Posterior cingulate gyrus (tissue), 11 donors: ENCODE data around the gene TRIM62.

Experiments used
- DNase-seq, 10 donors: peaks; one replicate each; pipeline versions ENCODE4 v3.0.0 to v3.0.0-alpha.2; 2020 to 2021; ENCODE audit warnings: mixed read lengths in 3 of 10
- intact Hi-C: fragments of 100-400 bp; cut with DNase I; formaldehyde crosslinking; loops from one replicate; pipeline ENCODE4 v1.15.1; 2023

Gene TRIM62

GRCh38 chr1:33181921-33182341, at the start of gene TRIM62:
TRIM62 (minus strand) TSS chr1:33182043; CDS start chr1:33181432, 611 bp downstream.
- intact Hi-C loops, result loop anchor here (1.0 to 5.0 kb wide), 2 partner anchors 55 to 75 kb away; partner anchors contain the start of gene ZNF362

DNA sequence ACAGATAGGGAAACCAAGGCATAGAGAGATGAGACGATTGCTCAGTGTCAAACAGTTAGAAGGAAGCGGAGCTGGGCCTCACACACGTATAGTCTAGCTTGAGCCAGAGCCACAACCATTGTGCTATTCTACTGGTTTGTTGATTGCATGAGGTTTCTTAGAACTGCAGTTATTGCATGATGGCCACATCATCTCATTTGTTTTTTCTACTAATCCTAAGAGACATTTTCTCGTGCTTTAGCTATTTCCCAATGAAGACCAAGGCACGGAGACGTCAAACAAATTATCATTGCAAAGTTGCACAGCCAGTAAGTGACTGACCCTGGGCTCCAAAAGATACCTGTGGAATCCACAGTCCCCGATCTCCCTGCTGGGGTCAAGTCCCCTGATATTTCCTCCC, 49.3 kb upstream of the TRIM62 start:
- no peak for DNase-seq

More at GRCh38 chr1:33181921-33182341, at the start of gene TRIM62:
- peak; percentile 69 to 98 (median 82) for DNase-seq

DNA sequence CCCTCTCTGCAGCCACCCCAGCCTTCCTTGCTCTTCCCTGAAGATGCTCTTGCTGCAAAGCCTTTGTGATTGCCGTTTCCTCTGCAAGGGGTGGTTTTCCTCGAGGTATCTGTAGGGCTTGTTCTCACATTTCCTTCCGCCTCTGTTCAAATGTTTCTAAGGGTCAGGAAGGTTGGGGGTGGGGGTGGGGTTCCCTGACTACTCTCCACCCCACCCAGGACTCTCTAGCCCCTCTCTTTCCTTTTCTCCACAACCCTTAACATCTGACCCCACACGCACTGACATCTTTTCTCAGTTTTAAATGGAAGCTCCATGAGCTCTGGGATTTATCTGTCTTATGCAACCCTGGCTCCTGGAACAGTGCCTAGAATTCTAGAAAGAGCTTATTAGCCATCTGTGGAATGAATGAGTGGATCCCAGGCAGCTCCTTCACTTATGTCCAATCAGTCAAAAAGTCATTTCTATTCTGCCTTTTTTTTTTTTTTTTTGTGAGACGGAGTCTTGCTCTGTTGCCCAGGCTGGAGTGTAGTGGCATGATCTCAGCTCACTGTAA, 47.2 kb upstream of the TRIM62 start:
- intact Hi-C loops, result no loop called here
- no peak for DNase-seq

More for the DNA sequence above, 49.3 kb upstream of the TRIM62 start:
- intact Hi-C loops, result no loop called here

- no peak for DNase-seq
- intact Hi-C loops, result no loop called here
Measured at GRCh38 chr1:33225586-33225985, 43.7 kb upstream of the TRIM62 start.

DNA sequence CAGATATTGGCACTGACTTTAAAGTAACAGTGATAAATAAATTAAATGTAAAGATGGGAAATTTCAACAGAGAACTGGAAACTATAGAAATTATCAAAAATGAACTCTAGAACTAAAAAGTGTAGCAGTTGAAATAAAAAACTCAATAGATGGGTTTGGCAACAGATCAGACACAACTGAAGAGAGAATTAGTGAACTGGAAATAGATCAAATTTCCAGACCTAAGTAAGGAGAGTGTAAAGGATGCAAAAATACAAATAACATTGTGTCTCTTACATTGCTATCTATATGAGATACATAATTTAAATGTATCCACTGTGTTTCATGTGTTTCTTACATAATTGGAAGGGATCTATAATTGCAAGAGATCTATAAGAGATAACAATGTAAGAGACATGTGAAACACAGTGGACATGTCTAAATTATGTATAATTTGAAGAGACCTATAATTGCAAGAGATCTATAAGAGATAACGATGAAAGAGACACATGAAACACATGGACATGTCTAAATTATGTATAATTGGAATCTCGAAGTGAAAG, 42.4 kb upstream of the TRIM62 start:
- DNase-seq, result no peak
- intact Hi-C loops, result no loop called here

GRCh38 chr1:33222381-33222780, 40.5 kb upstream of the TRIM62 start:
- intact Hi-C loops, result no loop called here
- no peak for DNase-seq

- intact Hi-C loops, result no loop called here
- DNase-seq, result no peak
Measured at GRCh38 chr1:33221385-33221758, 39.5 kb upstream of the TRIM62 start.

- intact Hi-C loops, result no loop called here
Measured at GRCh38 chr1:33220676-33221384, 39.0 kb upstream of the TRIM62 start.

DNA sequence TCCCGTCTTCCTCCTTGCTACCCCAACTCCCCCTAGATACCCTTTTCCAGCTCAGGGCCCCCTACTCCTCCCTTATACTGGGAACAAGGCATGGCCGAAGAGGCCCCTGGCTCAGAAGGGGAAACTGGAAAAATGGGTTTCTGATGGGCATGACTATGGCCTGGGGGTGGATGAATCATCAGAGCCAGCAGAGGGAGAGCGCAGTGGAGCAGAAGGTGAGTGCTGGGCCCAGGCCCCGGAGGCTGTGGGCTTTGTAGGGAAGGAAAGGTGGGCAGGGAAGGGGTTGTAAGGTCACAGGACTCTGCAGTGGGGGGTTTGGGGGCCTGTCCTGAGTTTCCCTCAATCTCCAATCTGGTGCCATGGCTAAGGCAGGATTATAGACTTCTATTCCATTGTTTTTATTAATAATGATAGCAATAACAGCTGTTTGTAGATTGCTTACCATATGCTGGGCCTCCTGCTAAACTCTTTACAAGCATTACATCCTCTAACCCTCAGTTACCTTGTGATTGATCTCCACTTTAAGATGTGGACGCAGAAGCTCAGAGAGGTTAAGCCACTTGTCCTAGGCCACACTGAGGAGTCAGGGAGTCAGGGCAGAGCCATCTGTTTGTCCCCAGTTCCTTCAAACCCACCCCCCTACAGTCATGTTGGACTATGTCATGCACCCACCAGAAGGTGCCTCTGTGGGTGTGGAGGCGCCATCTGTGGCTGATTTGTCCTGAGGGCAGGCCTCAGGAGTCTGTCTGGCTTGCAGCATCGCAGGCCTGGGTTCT, 38.2 kb upstream of the TRIM62 start:
- intact Hi-C loops, result no loop called here
- no peak for DNase-seq

More at GRCh38 chr1:33220676-33221384, 39.0 kb upstream of the TRIM62 start:
- DNase-seq, result no peak

- intact Hi-C loops, result no loop called here
- no peak for DNase-seq
Measured at GRCh38 chr1:33211972-33212371, 30.1 kb upstream of the TRIM62 start.

- intact Hi-C loops, result no loop called here
- DNase-seq, result no peak
Measured at GRCh38 chr1:33206340-33206739, 24.5 kb upstream of the TRIM62 start.

DNA sequence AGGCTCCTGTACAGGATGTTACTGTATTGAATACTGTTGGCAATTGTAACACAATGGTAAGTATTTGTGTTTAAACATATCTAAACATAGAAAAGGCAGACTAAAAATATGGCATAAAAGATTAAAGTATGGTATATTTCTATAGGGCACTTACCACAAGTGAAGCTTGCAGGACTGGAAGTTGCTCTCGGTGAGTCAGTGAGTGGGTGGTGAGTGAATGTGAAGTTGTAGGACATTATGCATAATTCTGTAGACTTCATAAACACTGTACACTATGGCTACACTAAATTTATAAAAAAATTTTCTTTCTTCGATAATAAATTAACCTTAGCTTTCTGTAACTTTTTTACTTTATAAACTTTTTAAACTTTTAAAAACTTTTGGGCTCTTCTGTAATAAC, 13.7 kb upstream of the TRIM62 start:
- no peak for DNase-seq
- intact Hi-C loops, result no loop called here

- no peak for DNase-seq
- intact Hi-C loops, result no loop called here
Measured at GRCh38 chr1:33191731-33192275, 10.0 kb upstream of the TRIM62 start.

DNA sequence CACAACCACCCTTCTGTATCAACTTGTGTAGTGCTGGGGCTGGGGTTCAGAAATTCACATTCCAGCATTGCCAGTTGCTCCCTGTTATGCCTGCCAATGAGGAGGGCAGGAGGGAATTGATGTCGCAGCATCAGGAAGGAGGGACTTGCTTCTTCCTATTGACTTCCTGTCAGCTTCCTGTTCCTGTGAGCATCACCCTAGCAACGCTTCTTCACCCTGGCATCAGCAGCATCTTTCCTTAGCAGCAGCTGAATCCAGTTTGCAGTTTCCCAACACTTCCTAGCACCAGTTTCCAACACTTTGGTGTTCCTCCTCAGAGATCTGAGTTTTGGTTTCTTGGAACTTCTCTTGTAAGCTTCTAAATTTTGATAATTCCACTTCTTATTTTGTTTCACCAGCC, 8.9 kb upstream of the TRIM62 start:
- no peak for DNase-seq
- intact Hi-C loops, result no loop called here

GRCh38 chr1:33188572-33189275, 6.9 kb upstream of the TRIM62 start:
- intact Hi-C loops, result no loop called here
- no peak for DNase-seq

DNA sequence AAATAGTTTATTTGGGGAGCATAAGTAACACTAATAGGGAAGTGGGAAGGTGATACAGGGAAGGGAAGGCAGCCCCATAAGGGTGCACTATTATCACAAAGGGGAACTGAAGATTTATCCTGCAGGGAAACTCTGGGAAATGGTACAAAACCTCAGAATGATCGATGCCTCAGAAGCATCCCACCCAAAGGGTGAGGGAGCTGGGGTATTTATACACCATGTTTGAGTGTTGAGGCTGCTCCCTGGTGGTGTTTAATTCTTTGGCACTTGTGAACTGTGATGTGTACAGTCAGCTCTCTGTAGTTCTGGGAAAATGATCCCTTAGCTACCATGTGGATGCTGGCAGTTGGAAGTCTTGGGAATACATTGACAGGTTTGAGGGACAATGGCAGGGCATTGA, 5.1 kb upstream of the TRIM62 start:
- no peak for DNase-seq
- intact Hi-C loops, result no loop called here

DNA sequence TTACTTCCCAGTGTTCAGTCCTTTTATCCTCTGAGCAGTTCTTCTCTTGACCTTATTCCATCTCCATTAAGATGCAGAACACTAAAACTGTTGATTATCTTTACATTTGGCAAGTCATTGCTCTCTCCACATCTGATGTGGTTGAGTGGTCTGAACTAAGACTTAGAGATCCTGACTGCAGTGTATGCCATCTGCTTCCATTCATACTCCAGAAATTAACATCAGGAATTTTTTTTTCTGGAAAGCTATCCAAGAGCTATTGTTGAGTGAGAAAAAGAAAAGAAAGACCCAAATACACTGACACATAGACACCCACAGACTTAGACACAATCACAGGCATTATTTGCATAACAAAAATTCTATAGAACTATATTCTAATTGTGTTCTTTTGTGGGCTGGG, 3.7 kb upstream of the TRIM62 start:
- DNase-seq, result no peak
- intact Hi-C loops, result no loop called here

DNA sequence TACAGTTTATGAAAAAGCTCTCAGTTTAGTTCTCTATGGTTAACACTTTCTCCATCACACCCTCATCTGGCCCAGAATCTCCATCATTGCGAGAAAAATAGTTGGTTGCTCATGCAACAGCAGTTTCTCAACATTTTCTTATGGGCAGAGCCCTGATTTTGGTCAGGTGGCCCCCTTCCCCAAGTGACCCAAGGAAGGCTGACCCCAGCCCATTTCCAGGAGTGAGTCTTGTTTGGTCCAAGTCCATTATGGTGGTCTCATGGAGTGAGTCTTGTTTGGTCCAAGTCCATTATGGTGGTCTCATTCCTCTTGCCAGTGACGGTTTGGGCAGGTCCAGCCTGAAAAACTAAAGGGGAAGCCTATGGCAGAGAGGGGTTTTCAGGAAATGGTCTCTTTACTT, 1.5 kb upstream of the TRIM62 start:
- DNase-seq, result no peak
- intact Hi-C loops, result loop anchor here (5.0 kb wide), 1 partner anchor 74 kb away; the partner anchor contains the start of gene ZNF362

- intact Hi-C loops, result loop anchor here (1.0 to 5.0 kb wide), 2 partner anchors 56 to 74 kb away; partner anchors contain the start of gene ZNF362
- no peak for DNase-seq
Measured at GRCh38 chr1:33182896-33183295, 1.1 kb upstream of the TRIM62 start.

DNA sequence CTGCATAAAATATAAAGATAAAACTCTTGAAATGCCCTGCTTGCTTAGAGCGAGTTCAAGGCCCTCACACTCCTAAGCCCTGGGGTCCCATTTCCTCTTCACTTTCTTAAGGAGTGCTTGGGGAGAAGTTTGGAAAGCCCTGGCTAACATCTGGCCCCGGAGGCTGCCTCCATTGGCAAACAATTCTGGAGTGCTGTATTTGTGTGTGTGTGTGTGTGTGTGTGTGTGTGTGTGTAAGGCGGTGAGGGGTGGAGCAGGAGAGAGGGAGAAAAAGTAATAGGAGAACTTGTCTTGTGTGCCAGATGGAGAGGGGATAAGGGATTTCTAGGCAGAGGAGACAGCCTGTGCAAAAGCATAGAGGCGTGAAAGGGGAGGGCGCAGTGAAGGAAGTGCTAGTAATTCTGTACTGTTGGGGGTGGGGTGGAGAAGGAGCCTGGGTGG, 578 bp upstream of the TRIM62 start:
- DNase-seq, result no peak

More for the DNA sequence above, 578 bp upstream of the TRIM62 start:
- intact Hi-C loops, result loop anchor here (1.0 to 5.0 kb wide), 2 partner anchors 55 to 75 kb away; partner anchors contain the start of gene ZNF362
